ENCODE data around the gene FOLR2.
"Not testable (repeated sequence)": the region's sequence is repeated elsewhere in the genome, so short reads cannot be mapped to it uniquely, and the experiment has no call there.

Gene FOLR2

GRCh38 chr11:72216638-72217037 lies at the start of gene FOLR2:
FOLR2 (plus strand) TSS chr11:72216794; CDS start chr11:72218585, 1,791 bp downstream.
- DNase-seq (ENCODE audit: low read depth in 3 of 3), result no peak

- DNase-seq (ENCODE audit: low read depth in 3 of 3), result not testable (repeated sequence)
These were observed 47.5 kb upstream of the FOLR2 start for GRCh38 chr11:72169046-72169555.

- not testable (repeated sequence) for DNase-seq (ENCODE audit: low read depth in 3 of 3)
These were observed 46.8 kb upstream of the FOLR2 start for GRCh38 chr11:72169754-72170153.

GRCh38 chr11:72172043-72172442 lies 44.6 kb upstream of the FOLR2 start:
- not testable (repeated sequence) for DNase-seq (ENCODE audit: low read depth in 3 of 3)

- no peak for DNase-seq (ENCODE audit: low read depth in 3 of 3)
These were observed 43.3 kb upstream of the FOLR2 start for GRCh38 chr11:72173291-72173690.

- no peak for DNase-seq (ENCODE audit: low read depth in 3 of 3)
These were observed 42.1 kb upstream of the FOLR2 start for GRCh38 chr11:72174302-72175070.

- no peak for DNase-seq (ENCODE audit: low read depth in 3 of 3)
These were observed 38.9 kb upstream of the FOLR2 start for GRCh38 chr11:72177656-72178055.

GRCh38 chr11:72179049-72179803 lies 37.4 kb upstream of the FOLR2 start:
- DNase-seq (ENCODE audit: low read depth in 3 of 3), result no peak

- no peak for DNase-seq (ENCODE audit: low read depth in 3 of 3)
These were observed 36.7 kb upstream of the FOLR2 start for GRCh38 chr11:72179804-72180396.

GRCh38 chr11:72180892-72181552 lies 35.6 kb upstream of the FOLR2 start:
- not testable (repeated sequence) for DNase-seq (ENCODE audit: low read depth in 3 of 3)

GRCh38 chr11:72181553-72181958 lies 35.0 kb upstream of the FOLR2 start:
- not testable (repeated sequence) for DNase-seq (ENCODE audit: low read depth in 3 of 3)

- DNase-seq (ENCODE audit: low read depth in 3 of 3), result no peak
These were observed 28.3 kb upstream of the FOLR2 start for GRCh38 chr11:72188267-72188666.

GRCh38 chr11:72189455-72190250 lies 26.9 kb upstream of the FOLR2 start:
- DNase-seq (ENCODE audit: low read depth in 3 of 3), result no peak

- no peak for DNase-seq (ENCODE audit: low read depth in 3 of 3)
These were observed 25.9 kb upstream of the FOLR2 start for GRCh38 chr11:72190631-72191071.

GRCh38 chr11:72191961-72192381 lies 24.6 kb upstream of the FOLR2 start, which contains the start of gene FOLR1:
FOLR1 (plus strand) TSS chr11:72192140; CDS start chr11:72192174, 34 bp downstream.
- DNase-seq (ENCODE audit: low read depth in 3 of 3), result no peak

- DNase-seq (ENCODE audit: low read depth in 3 of 3), result no peak
These were observed 20.9 kb upstream of the FOLR2 start for GRCh38 chr11:72195518-72196270.

GRCh38 chr11:72201445-72201844 lies 15.1 kb upstream of the FOLR2 start:
- DNase-seq (ENCODE audit: low read depth in 3 of 3), result not testable (repeated sequence)

GRCh38 chr11:72202571-72202970 lies 14.0 kb upstream of the FOLR2 start:
- DNase-seq (ENCODE audit: low read depth in 3 of 3), result no peak

- DNase-seq (ENCODE audit: low read depth in 3 of 3), result no peak
These were observed 13.4 kb upstream of the FOLR2 start for GRCh38 chr11:72203163-72203562.

GRCh38 chr11:72204886-72205285 lies 11.7 kb upstream of the FOLR2 start:
- no peak for DNase-seq (ENCODE audit: low read depth in 3 of 3)

Data from stimulated activated CD4-positive, alpha-beta T cell treated with anti-CD3 and anti-CD28 coated beads, TNF-alpha, amount 100 ng/mL, for 4 hours (primary cell).